PC-3 (cell line): ENCODE measurements around the gene UNC13D. TPM values are rescaled to one million over a fixed set of nuclear protein-coding genes. Genes with fewer than 3 reads are reported as not detected.

Experiments used
- ATAC-seq: fragments of 200-7000 bp; cut with Tn5 transposase; 2 replicates; pipeline ENCODE4 v1.9.1; 2020; ENCODE audit warnings: mild to moderate bottlenecking, moderate library complexity
- BruUV-seq: library from RNA; stranded (reverse); fragments of 400-500 nt; replicated peaks from 2 replicates; lab custom pipeline; 2021; lab: Mats Ljungman, UMichigan
- CTCF ChIA-PET: fragments of 300-600 bp; sonication (Branson Sonifier 250); formaldehyde crosslinking; loops from one replicate; lab custom pipeline; 2022; ENCODE audit warnings: antibody characterized with exemption; lab: Charles Lee
- POLR2A ChIA-PET: fragments of 300-600 bp; sonication (Branson Sonifier 250); formaldehyde crosslinking; loops from one replicate; lab custom pipeline; 2022; ENCODE audit warnings: antibody characterized with exemption; ENCODE audit not compliant: unreplicated experiment; lab: Charles Lee
- DNase-seq: peaks from one replicate; pipeline ENCODE4 v3.0.0-alpha.2; 2015
- H2AFZ ChIP-seq: fragments of 300-600 bp; sonication (generic); 2 replicates; pipeline ENCODE4 v1.6.0; 2016; ENCODE audit warnings: antibody characterized with exemption, low read length
- H3F3A ChIP-seq: fragments of 300-600 bp; sonication (generic); one replicate; pipeline ENCODE4 v1.6.0; 2017; ENCODE audit warnings: antibody characterized with exemption, low read length, control low read depth, mild to moderate bottlenecking; ENCODE audit not compliant: unreplicated experiment
- H3K27ac ChIP-seq: fragments of 300-600 bp; sonication (generic); 2 replicates; pipeline ENCODE4 v1.5.1; 2016; ENCODE audit warnings: mild to moderate bottlenecking, low read length
- H3K27me3 ChIP-seq: fragments of 300-600 bp; sonication (generic); 2 replicates; pipeline ENCODE4 v1.6.1; 2016; ENCODE audit warnings: low read length, mixed read lengths
- H3K36me3 ChIP-seq: fragments of 300-600 bp; sonication (generic); 2 replicates; pipeline ENCODE4 v1.6.1; 2016; ENCODE audit warnings: low read depth, mixed run types, low read length, mixed read lengths
- H3K4me1 ChIP-seq: fragments of 300-600 bp; sonication (generic); 2 replicates; pipeline ENCODE4 v1.5.1; 2016; ENCODE audit warnings: low read length; ENCODE audit not compliant: insufficient read depth
- H3K4me2 ChIP-seq: fragments of 300-600 bp; sonication (generic); 2 replicates; pipeline ENCODE4 v1.6.0; 2016; ENCODE audit warnings: low read length
- H3K4me3 ChIP-seq: fragments of 300-600 bp; sonication (generic); 2 replicates; pipeline ENCODE4 v1.5.1; 2016; ENCODE audit warnings: mild to moderate bottlenecking, low read length, mixed read lengths
- H3K79me2 ChIP-seq: fragments of 300-600 bp; sonication (generic); 2 replicates; pipeline ENCODE4 v1.6.1; 2017; ENCODE audit warnings: low read length, mixed read lengths
- H3K9ac ChIP-seq: fragments of 300-600 bp; sonication (generic); 2 replicates; pipeline ENCODE4 v1.6.0; 2016; ENCODE audit warnings: mild to moderate bottlenecking, low read length
- H3K9me2 ChIP-seq: fragments of 300-600 bp; sonication (generic); replicated peaks from 2 replicates; pipeline ENCODE4 v1.6.1; 2016; ENCODE audit warnings: mixed run types, low read length, mixed read lengths
- H3K9me3 ChIP-seq: fragments of 300-600 bp; sonication (generic); 2 replicates; pipeline ENCODE4 v1.6.1; 2016; ENCODE audit warnings: low read length, mixed read lengths
- H4K20me1 ChIP-seq: fragments of 300-600 bp; sonication (generic); 2 replicates; pipeline ENCODE4 v1.6.1; 2016; ENCODE audit warnings: low read length, mixed read lengths
- CTCF ChIP-seq: fragments of 300-600 bp; sonication (generic); conservative IDR thresholded peaks from 2 replicates; pipeline ENCODE4 v1.5.1; 2017; ENCODE audit warnings: antibody characterized with exemption, low read depth, mild to moderate bottlenecking, low read length
- EZH2 ChIP-seq: fragments of 300-600 bp; sonication (generic); IDR thresholded peaks from one replicate; pipeline ENCODE4 v1.6.1; 2017; ENCODE audit warnings: antibody characterized with exemption, mild to moderate bottlenecking, low read length; ENCODE audit not compliant: unreplicated experiment
- EZH2phosphoT487 ChIP-seq: fragments of 300-600 bp; sonication (generic); IDR thresholded peaks from 2 replicates; pipeline ENCODE4 v1.6.1; 2018; ENCODE audit warnings: mild to moderate bottlenecking, antibody characterized with exemption, low read length, borderline replicate concordance
- intact Hi-C: fragments of 100-400 bp; cut with micrococcal nuclease; formaldehyde crosslinking; loops from 2 replicates; pipeline ENCODE4 v1.9.0; 2023
- total RNA-seq: library from RNA; depleted of rRNA; stranded (reverse); fragments of >200 nt; gene quantifications from 2 replicates; pipeline ENCODE4 v1.2.3, GENCODE V29; 2014

UNC13D gene
- total RNA-seq, 1 experiment from 2014 or later: 43.9 TPM

- ATAC-seq (peak; percentile 52), DNase-seq (peak; percentile 48)
- Histone ChIP-seq H3K9ac (no peak overlapping the region), H3K4me2 (no peak overlapping the region), H2AFZ (no peak overlapping the region), H3K4me1 (peaks cover 6% of the 10 kb centered on the region), H3K36me3 (0 out of 2 replicates have a peak, but pooled peaks cover 7% of the 10 kb centered on the region), H3K27ac (no peak overlapping the region), H3K27me3 (no peaks in the 10 kb centered on the region), H3K9me3 (no peaks in the 10 kb centered on the region), H3F3A (no peaks in the 10 kb centered on the region), H3K4me3 (no peak overlapping the region), H4K20me1 (no peaks in the 10 kb centered on the region), H3K9me2 (no peaks in the 10 kb centered on the region), H3K79me2 (no peaks in the 10 kb centered on the region)
- CTCF ChIA-PET: interaction anchor here (0.7 to 1.1 kb wide), 3 partner anchors 18 to 50 kb away, joined by 3 to 4 read pairs (median 3); no protein-coding TSS in a partner anchor
- POLR2A ChIA-PET: no interaction called here
- no TSS peak for BruUV-seq
- intact Hi-C loops: no loop called here
- TF ChIP-seq CTCF (peak; percentile 78), EZH2phosphoT487 (no peak), EZH2 (no peak)
These were observed 16.7 kb downstream of the UNC13D start for GRCh38 chr17:75827308-75828075.

- H3K27ac ChIP-seq: no peak overlapping the region
- H3F3A ChIP-seq: no peaks in the 10 kb centered on the region
- H3K9me3 ChIP-seq: no peaks in the 10 kb centered on the region
- 0 out of 2 replicates have a peak, but pooled peaks cover 7% of the 10 kb centered on the region for H3K36me3 ChIP-seq
- TF ChIP-seq EZH2phosphoT487 (no peak), CTCF (no peak), EZH2 (no peak)
- intact Hi-C loops: no loop called here
- no peak overlapping the region for H3K9ac ChIP-seq
- no peaks in the 10 kb centered on the region for H4K20me1 ChIP-seq
- no peak overlapping the region for H2AFZ ChIP-seq
- BruUV-seq: no TSS peak
- no peaks in the 10 kb centered on the region for H3K4me1 ChIP-seq
- ChIA-PET POLR2A (no interaction called here), CTCF (interaction anchor here (0.5 to 1.1 kb wide), 4 partner anchors 19 to 51 kb away, joined by 3 to 6 read pairs (median 4); no protein-coding TSS in a partner anchor)
- no peak for DNase-seq
- no peak overlapping the region for H3K4me2 ChIP-seq
- no peak for ATAC-seq
- H3K27me3 ChIP-seq: no peaks in the 10 kb centered on the region
- no peaks in the 10 kb centered on the region for H3K9me2 ChIP-seq
- no peaks in the 10 kb centered on the region for H3K79me2 ChIP-seq
- no peak overlapping the region for H3K4me3 ChIP-seq
These were observed 17.5 kb downstream of the UNC13D start for GRCh38 chr17:75826561-75827307.
